Measurements from ENCODE around the gene CMPK2. TPM values are rescaled to one million over a fixed set of nuclear protein-coding genes. Genes with fewer than 3 reads are reported as not detected.

The CMPK2 gene
- total RNA-seq (10 to 100 TPM in 1 of 2 donors, 1 to 10 TPM in 1; 7.3 to 15.3 TPM), polyA plus RNA-seq (ENCODE audit: insufficient read length in 2 of 2) (1 to 10 TPM; 6.6 to 7.5 TPM)
- long read RNA-seq, donor 1, partial matches to known transcripts, result 0 of 3 reads
- long read RNA-seq, donor 1, other reads (novel, unspliced or antisense), result 0 of 3 reads
- long read RNA-seq, donor 2, partial matches to known transcripts, result 0 of 1 reads
- long read RNA-seq, donor 2, other reads (novel, unspliced or antisense), result 0 of 1 reads
- long read RNA-seq, donor 3, result 0 reads
- long read RNA-seq, donor 4, result 0 reads

- under 1% methylated on average over 115 of the region's 115 CpGs for WGBS (ENCODE audit: insufficient coverage)
- peak within 1 kb of the TSS; percentile 54 for H3K4me3 ChIP-seq (ENCODE audit: low read depth, low read length)
- H3K27ac ChIP-seq (ENCODE audit: low read depth, low read length), result no peak within 1 kb of the TSS
- H3K27me3 ChIP-seq (ENCODE audit: control insufficient read depth, insufficient read depth, low read length), result no peaks in the 10 kb centered on the region
- no peaks in the 10 kb centered on the region for H3K9me3 ChIP-seq (ENCODE audit: control insufficient read depth, insufficient read depth, low read length)
- H3K36me3 ChIP-seq (ENCODE audit: control insufficient read depth, insufficient read depth, low read length), result peaks cover 3% of the 10 kb centered on the region
- DNase-seq (ENCODE audit: low read depth in 4 of 6, low spot score in 6 of 6), result peak in 3 of 6 donors; percentile 24 to 84 (median 72)
- peaks cover 11% of the 10 kb centered on the region for H3K4me1 ChIP-seq (ENCODE audit: control insufficient read depth, insufficient read depth, low read length)
Observed at GRCh38 chr2:6865346-6866274, at the start of gene CMPK2. Gene CMPK2, minus strand, starts transcription at chr2:6865907. Its CDS starts 211 bp downstream, at chr2:6865696.

- DNase-seq (ENCODE audit: low read depth in 4 of 6, low spot score in 6 of 6), result no peak
- Histone ChIP-seq H3K27ac (ENCODE audit: low read depth, low read length) (peak overlapping the region; percentile 25), H3K4me1 (ENCODE audit: control insufficient read depth, insufficient read depth, low read length) (peaks cover 25% of the 10 kb centered on the region), H3K9me3 (ENCODE audit: control insufficient read depth, insufficient read depth, low read length) (no peaks in the 10 kb centered on the region), H3K4me3 (ENCODE audit: low read depth, low read length) (no peak overlapping the region), H3K27me3 (ENCODE audit: control insufficient read depth, insufficient read depth, low read length) (no peaks in the 10 kb centered on the region), H3K36me3 (ENCODE audit: control insufficient read depth, insufficient read depth, low read length) (no peaks in the 10 kb centered on the region)
- WGBS (ENCODE audit: insufficient coverage), result 44% methylated on average over 2 of the region's 2 CpGs
Observed at GRCh38 chr2:6915399-6915798, 49.7 kb upstream of the CMPK2 start.

GRCh38 chr2:6914828-6915227 lies 49.1 kb upstream of the CMPK2 start:
- H3K4me3 ChIP-seq (ENCODE audit: low read depth, low read length), result no peak overlapping the region
- H3K36me3 ChIP-seq (ENCODE audit: control insufficient read depth, insufficient read depth, low read length), result no peaks in the 10 kb centered on the region
- H3K4me1 ChIP-seq (ENCODE audit: control insufficient read depth, insufficient read depth, low read length), result peaks cover 20% of the 10 kb centered on the region
- no peak for DNase-seq (ENCODE audit: low read depth in 4 of 6, low spot score in 6 of 6)
- H3K27me3 ChIP-seq (ENCODE audit: control insufficient read depth, insufficient read depth, low read length), result no peaks in the 10 kb centered on the region
- no peaks in the 10 kb centered on the region for H3K9me3 ChIP-seq (ENCODE audit: control insufficient read depth, insufficient read depth, low read length)
- 94% methylated on average over 3 of the region's 3 CpGs for WGBS (ENCODE audit: insufficient coverage)
- no peak overlapping the region for H3K27ac ChIP-seq (ENCODE audit: low read depth, low read length)

GRCh38 chr2:6913415-6914157 lies 47.9 kb upstream of the CMPK2 start:
- H3K9me3 ChIP-seq (ENCODE audit: control insufficient read depth, insufficient read depth, low read length), result no peaks in the 10 kb centered on the region
- no peaks in the 10 kb centered on the region for H3K27me3 ChIP-seq (ENCODE audit: control insufficient read depth, insufficient read depth, low read length)
- H3K36me3 ChIP-seq (ENCODE audit: control insufficient read depth, insufficient read depth, low read length), result no peaks in the 10 kb centered on the region
- no peak overlapping the region for H3K27ac ChIP-seq (ENCODE audit: low read depth, low read length)
- WGBS (ENCODE audit: insufficient coverage), result 94% methylated on average over 5 of the region's 9 CpGs
- H3K4me1 ChIP-seq (ENCODE audit: control insufficient read depth, insufficient read depth, low read length), result peaks cover 12% of the 10 kb centered on the region
- H3K4me3 ChIP-seq (ENCODE audit: low read depth, low read length), result no peak overlapping the region
- no peak for DNase-seq (ENCODE audit: low read depth in 4 of 6, low spot score in 6 of 6)

- Histone ChIP-seq H3K9me3 (ENCODE audit: control insufficient read depth, insufficient read depth, low read length) (no peaks in the 10 kb centered on the region), H3K36me3 (ENCODE audit: control insufficient read depth, insufficient read depth, low read length) (no peaks in the 10 kb centered on the region), H3K4me3 (ENCODE audit: low read depth, low read length) (no peak overlapping the region), H3K27me3 (ENCODE audit: control insufficient read depth, insufficient read depth, low read length) (no peaks in the 10 kb centered on the region), H3K4me1 (ENCODE audit: control insufficient read depth, insufficient read depth, low read length) (peaks cover 3% of the 10 kb centered on the region), H3K27ac (ENCODE audit: low read depth, low read length) (no peak overlapping the region)
- no peak for DNase-seq (ENCODE audit: low read depth in 4 of 6, low spot score in 6 of 6)
Observed at GRCh38 chr2:6911721-6912120, 46.0 kb upstream of the CMPK2 start.

- no peak overlapping the region for H3K27ac ChIP-seq (ENCODE audit: low read depth, low read length)
- H3K27me3 ChIP-seq (ENCODE audit: control insufficient read depth, insufficient read depth, low read length), result no peaks in the 10 kb centered on the region
- H3K4me3 ChIP-seq (ENCODE audit: low read depth, low read length), result no peak overlapping the region
- H3K4me1 ChIP-seq (ENCODE audit: control insufficient read depth, insufficient read depth, low read length), result no peaks in the 10 kb centered on the region
- no peaks in the 10 kb centered on the region for H3K36me3 ChIP-seq (ENCODE audit: control insufficient read depth, insufficient read depth, low read length)
- 73% methylated on average over 4 of the region's 8 CpGs for WGBS (ENCODE audit: insufficient coverage)
- no peaks in the 10 kb centered on the region for H3K9me3 ChIP-seq (ENCODE audit: control insufficient read depth, insufficient read depth, low read length)
- no peak for DNase-seq (ENCODE audit: low read depth in 4 of 6, low spot score in 6 of 6)
Observed at GRCh38 chr2:6909431-6910385, 44.0 kb upstream of the CMPK2 start.

GRCh38 chr2:6908291-6908690 lies 42.6 kb upstream of the CMPK2 start:
- Histone ChIP-seq H3K4me3 (ENCODE audit: low read depth, low read length) (no peak overlapping the region), H3K27me3 (ENCODE audit: control insufficient read depth, insufficient read depth, low read length) (no peaks in the 10 kb centered on the region), H3K4me1 (ENCODE audit: control insufficient read depth, insufficient read depth, low read length) (no peaks in the 10 kb centered on the region), H3K36me3 (ENCODE audit: control insufficient read depth, insufficient read depth, low read length) (no peaks in the 10 kb centered on the region), H3K9me3 (ENCODE audit: control insufficient read depth, insufficient read depth, low read length) (no peaks in the 10 kb centered on the region), H3K27ac (ENCODE audit: low read depth, low read length) (no peak overlapping the region)
- no peak for DNase-seq (ENCODE audit: low read depth in 4 of 6, low spot score in 6 of 6)
- WGBS (ENCODE audit: insufficient coverage), result no CpG with 5 or more reads among the region's 2 CpGs

- no peak for DNase-seq (ENCODE audit: low read depth in 4 of 6, low spot score in 6 of 6)
- 78% methylated on average over 1 of the region's 1 CpG for WGBS (ENCODE audit: insufficient coverage)
- Histone ChIP-seq H3K36me3 (ENCODE audit: control insufficient read depth, insufficient read depth, low read length) (no peaks in the 10 kb centered on the region), H3K27me3 (ENCODE audit: control insufficient read depth, insufficient read depth, low read length) (no peaks in the 10 kb centered on the region), H3K4me1 (ENCODE audit: control insufficient read depth, insufficient read depth, low read length) (no peaks in the 10 kb centered on the region), H3K27ac (ENCODE audit: low read depth, low read length) (no peak overlapping the region), H3K4me3 (ENCODE audit: low read depth, low read length) (no peak overlapping the region), H3K9me3 (ENCODE audit: control insufficient read depth, insufficient read depth, low read length) (no peaks in the 10 kb centered on the region)
Observed at GRCh38 chr2:6906165-6906741, 40.5 kb upstream of the CMPK2 start.

Data from spinal cord (tissue), 10 donors.